H4 (cell line): ENCODE measurements around the gene LSP1. TPM values are rescaled to one million over a fixed set of nuclear protein-coding genes. Genes with fewer than 3 reads are reported as not detected.
"Not testable (repeated sequence)": the region's sequence is repeated elsewhere in the genome, so short reads cannot be mapped to it uniquely, and the experiment has no call there.

ENCODE experiments used
- DNase-seq: peaks from one replicate; pipeline ENCODE4 v3.0.0-alpha.2; 2015; ENCODE audit warnings: low spot score
- total RNA-seq: library from RNA; depleted of rRNA; stranded (reverse); fragments of >200 nt; shearing (Covaris generic); gene quantifications from 2 replicates; pipeline ENCODE4 v1.2.3, GENCODE V29; 2014; rRNA removed

LSP1 gene, protein sequence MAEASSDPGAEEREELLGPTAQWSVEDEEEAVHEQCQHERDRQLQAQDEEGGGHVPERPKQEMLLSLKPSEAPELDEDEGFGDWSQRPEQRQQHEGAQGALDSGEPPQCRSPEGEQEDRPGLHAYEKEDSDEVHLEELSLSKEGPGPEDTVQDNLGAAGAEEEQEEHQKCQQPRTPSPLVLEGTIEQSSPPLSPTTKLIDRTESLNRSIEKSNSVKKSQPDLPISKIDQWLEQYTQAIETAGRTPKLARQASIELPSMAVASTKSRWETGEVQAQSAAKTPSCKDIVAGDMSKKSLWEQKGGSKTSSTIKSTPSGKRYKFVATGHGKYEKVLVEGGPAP
- 3.3 TPM in 2 replicates for total RNA-seq

- no peak for DNase-seq
Observed at GRCh38 chr11:1852877-1853276, at the start of gene LSP1. TSS of gene LSP1 (plus strand) at chr11:1853084. CDS start at chr11:1853145, 61 bp downstream.

DNA sequence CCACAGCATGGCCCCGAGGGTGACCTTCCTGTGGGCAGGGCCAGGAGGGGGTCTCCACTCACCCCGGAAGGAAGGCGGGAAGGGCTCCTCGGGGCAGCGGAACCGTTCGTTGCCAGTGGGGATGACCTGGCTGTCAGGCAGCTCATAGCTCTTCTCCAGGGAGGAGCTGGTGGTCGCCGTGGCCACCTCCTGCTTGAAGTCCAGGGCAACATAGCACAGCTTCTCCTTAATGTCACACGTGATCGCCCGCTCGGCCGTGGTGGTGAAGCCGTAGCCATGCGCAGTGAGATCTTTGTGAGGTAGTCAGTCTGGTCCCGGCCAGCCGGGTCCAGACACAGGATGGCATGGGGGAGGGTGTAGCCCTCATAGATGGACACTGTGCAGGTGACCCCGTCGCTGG lies 49.6 kb upstream of the LSP1 start:
- no peak for DNase-seq

- DNase-seq = not testable (repeated sequence)
Observed at GRCh38 chr11:1803835-1804519, 48.9 kb upstream of the LSP1 start.

GRCh38 chr11:1805525-1805924 lies 47.4 kb upstream of the LSP1 start:
- no peak for DNase-seq

DNA sequence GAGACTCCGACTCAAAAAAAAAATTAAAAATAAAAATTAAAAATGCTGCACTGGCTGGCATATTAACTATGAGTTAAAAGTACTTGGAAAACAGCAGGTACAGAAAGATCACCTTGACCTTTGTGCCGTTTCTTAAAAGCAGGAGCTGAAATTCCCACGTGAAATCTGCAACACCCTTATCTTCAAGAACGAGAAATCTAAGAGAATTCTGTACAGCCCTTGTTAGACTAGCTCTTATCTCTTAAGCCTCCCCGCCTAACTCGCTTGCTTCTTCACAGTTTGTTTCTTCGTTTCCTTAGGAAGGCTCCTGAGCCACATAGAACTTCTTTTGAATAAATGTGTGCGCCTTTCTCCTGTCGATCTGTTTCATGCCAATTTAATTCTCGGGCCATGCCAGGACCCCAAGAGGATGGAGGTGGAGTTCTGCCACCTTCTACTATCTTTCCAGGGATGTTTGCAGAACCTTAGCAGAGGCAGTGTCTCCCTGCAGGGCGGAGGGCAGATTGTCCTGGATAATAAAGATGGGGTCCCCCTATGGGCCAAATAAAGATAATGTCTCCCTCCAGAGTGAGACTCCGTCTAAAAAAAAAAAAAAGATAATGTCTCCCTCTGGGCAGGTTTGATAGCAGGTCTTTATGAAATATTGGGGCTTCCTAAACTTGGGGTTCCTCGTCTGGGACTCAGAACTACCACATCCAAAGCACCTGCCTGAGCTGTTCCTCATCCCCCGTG lies 45.5 kb upstream of the LSP1 start:
- DNase-seq = no peak

DNA sequence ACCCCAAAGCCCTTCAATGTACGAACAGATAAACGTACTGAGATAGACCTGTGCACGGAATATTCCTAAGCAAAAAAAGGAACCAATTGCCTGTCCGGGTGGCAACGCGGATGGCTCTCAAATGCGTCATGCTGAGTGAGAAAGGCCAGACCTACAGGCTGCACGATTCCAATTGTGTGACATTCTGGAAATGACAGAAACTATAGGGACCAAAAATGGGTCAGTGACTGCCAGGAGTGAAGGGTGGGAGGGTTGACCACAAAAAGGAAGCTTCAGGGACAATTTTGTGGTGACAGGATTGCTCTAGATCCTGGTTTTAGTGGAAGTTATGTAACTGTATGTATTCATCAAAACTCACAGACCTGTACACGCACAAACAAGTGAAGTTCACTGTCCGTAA lies 42.1 kb upstream of the LSP1 start:
- no peak for DNase-seq

GRCh38 chr11:1812274-1812673 lies 40.6 kb upstream of the LSP1 start:
- DNase-seq = no peak

- DNase-seq = no peak
Observed at GRCh38 chr11:1812801-1813200, 40.1 kb upstream of the LSP1 start.

DNA sequence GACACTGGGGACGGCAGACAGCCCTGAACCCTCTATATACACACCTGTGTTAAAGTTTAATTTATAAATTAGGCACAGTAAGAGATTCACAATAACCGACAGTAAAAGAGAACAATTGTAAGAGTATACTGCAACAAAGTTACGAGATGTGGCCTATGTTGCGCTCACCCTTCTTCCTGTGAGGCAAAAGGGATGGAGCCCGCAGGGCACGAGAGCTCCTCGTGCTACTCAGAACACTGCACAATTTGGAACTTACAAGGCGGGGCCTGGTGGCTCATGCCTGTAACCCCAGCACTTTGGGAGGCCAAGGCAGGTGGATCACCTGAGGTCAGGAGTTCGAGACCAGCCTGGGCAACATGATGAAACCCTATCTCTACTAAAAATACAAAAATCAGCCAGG lies 39.5 kb upstream of the LSP1 start:
- not testable (repeated sequence) for DNase-seq

GRCh38 chr11:1814691-1815090 lies 38.2 kb upstream of the LSP1 start:
- DNase-seq = no peak

- DNase-seq = no peak
Observed at GRCh38 chr11:1815311-1815710, 37.6 kb upstream of the LSP1 start.

- no peak for DNase-seq
Observed at GRCh38 chr11:1815751-1816150, 37.1 kb upstream of the LSP1 start.

- DNase-seq = no peak
Observed at GRCh38 chr11:1817000-1817399, 35.9 kb upstream of the LSP1 start.

GRCh38 chr11:1817511-1817910 lies 35.4 kb upstream of the LSP1 start:
- no peak for DNase-seq

DNA sequence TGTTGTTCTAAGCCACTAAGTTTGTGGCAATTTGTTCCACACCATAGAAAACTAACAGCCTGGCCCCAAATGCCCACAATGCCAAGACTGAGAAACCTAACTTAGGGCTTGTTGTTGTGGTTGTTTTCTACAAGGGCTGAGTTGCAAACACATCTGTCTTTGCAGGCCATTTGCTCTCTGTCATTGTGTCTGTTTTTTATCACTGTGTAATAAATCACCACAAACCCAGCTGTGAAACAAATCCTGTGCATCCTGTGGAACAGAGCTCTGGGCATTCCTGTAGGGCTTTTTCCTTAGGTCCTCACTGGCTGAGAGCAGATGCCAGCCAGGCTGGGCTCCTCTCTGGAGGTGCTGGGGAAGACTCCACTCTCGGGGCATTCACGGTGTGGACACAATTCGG lies 33.8 kb upstream of the LSP1 start:
- no peak for DNase-seq

DNA sequence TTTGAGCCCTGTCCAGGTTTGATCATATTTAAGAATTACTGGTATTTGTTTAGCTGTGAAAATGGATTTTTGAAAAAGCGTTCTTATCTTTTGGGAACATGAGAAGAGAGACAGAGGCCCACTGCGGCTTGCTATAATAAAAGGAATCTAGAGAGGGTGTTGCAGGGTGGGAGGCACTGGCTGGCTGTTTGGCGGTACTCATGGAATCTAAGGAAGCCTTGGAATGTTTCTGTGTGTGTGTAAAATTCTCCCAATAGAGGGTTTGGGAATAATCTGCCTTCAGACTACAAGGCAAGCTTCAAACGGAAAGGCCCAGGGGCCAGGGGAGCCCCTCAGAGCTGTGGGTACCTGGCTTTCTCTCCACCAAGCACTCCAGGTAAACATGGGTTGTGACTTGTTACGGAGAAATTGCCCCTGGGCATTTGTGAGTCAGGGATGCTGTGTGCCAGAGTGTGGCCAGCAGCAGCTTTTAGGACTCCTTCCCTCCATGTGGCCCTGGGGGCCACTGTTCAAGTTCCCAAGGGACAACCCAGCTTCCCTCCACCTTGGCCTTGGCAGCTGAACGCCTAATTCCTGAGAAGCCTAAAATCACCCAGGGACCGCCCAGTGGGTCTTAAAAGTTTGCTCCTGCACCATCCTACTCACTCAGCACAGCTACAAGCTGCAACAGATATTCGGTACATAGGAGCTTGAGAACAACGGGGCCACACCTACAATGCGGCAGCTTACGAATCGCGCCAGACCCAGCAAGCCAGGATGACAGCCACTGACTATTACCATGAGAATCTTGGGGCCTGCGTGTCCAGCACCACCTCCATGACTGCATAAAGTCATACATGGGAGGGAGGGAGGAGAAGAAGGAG lies 32.2 kb upstream of the LSP1 start:
- no peak for DNase-seq

GRCh38 chr11:1821562-1821961 lies 31.3 kb upstream of the LSP1 start:
- no peak for DNase-seq

- no peak for DNase-seq
Observed at GRCh38 chr11:1822648-1823375, 30.1 kb upstream of the LSP1 start.

DNA sequence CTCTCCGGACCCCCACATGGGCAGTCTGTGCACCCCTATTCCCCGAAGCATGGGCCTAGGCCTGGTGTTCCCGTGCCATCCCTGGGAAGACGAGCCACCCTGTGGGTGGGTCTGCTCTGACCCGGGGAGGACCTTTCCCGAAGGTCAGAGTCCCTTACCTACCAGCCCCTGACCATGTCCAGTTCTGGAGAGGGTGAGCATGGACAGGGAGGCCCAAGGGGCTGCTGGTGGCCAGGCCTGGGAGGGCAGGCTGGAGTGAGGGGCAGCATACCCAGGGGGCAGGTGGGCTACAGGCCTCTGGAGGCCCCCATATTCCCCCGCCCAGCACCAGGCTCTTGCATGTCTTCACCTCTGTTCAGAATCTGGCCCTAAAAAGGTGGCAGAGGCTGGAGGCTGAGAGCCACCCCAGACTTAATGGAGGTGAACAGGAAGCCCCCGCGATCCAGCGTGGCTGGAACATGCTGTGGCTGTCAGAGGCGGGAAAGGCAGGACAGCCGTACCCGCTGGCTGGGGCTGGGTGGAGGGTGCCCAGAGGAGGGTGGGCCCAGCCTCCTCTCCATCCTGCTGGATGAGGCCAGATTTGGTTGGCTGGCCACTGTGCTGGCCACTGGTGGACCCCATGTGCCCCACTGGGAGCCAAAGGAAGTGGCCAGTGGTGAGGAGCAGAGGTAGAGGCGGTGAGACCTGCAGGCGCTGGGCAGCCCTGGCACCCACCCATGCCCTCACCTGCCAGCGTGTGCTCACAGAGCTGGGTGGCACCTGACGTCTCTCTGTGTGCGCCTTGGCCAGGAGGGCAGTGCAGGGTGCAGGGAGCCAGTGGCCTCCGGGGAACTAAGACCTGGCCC lies 29.3 kb upstream of the LSP1 start:
- DNase-seq = no peak
